ENCODE results near the gene TBX2. TPM values are rescaled to one million over a fixed set of nuclear protein-coding genes. Genes with fewer than 3 reads are reported as not detected.
A peak's percentile ranks its signal among the peaks of the same experiment; 100 is the strongest.

Gene TBX2
- total RNA-seq, 3 donors from 2014 or later = 6.6 to 9.0 (median 8.2) TPM

DNA sequence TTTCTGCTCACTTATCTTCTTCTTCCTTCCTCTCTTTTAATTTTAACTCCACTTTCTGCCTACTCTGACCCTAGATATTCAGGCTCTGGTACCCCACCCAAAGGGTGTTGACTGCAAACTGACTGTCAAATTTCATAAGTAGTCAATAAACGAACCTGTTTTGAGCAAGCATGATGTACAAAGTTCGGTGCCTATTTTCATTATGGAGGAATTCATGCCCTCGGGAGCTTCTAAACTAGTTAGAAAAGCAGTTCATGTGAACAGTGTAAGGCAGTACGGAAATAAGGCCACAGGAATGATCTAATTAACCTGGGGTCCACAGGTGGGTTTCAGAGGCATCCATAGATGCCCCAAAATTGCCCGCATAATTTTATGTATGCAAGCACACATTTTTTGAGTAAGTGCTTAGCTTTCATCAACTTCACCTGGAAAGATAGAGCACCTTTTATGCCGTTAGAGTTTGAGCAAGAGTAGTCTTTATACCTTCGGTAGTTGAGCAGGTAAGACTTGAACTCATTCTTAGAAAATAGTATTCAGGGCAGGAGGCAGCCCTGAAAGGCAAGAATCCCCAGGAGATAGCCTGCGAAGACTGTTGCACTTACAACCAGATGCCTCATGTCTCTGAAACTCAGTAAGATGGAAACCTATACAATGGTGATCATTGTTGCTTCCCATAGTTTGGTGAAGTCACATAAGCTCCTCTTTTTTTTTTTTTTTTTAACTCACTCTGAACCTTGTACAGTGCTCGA lies 36.6 kb upstream of the TBX2 start:
- intact Hi-C loops (cut with DNase I, micrococcal nuclease) = no loop called here
- no peak overlapping the region for H3K4me3 ChIP-seq
- H3K9me3 ChIP-seq = no peaks in the 10 kb centered on the region
- no peaks in the 10 kb centered on the region for H3K36me3 ChIP-seq (ENCODE audit: low read depth)
- TF ChIP-seq CTCF (IDR thresholded peaks at IDR 0.05) = no peak
- DNase-seq = no peak
- no peaks in the 10 kb centered on the region for H3K4me1 ChIP-seq (ENCODE audit: low read depth)
- no peak for ATAC-seq

- no peaks in the 10 kb centered on the region for H3K9me3 ChIP-seq
- intact Hi-C loops (cut with DNase I, micrococcal nuclease) = no loop called here
- no peak for TF ChIP-seq CTCF (IDR thresholded peaks at IDR 0.05)
- ATAC-seq (no peak), DNase-seq (no peak)
- no peaks in the 10 kb centered on the region for H3K4me1 ChIP-seq (ENCODE audit: low read depth)
- H3K4me3 ChIP-seq = no peak overlapping the region
- no peaks in the 10 kb centered on the region for H3K36me3 ChIP-seq (ENCODE audit: low read depth)
Observed at GRCh38 chr17:61363601-61364462, 35.8 kb upstream of the TBX2 start.

DNA sequence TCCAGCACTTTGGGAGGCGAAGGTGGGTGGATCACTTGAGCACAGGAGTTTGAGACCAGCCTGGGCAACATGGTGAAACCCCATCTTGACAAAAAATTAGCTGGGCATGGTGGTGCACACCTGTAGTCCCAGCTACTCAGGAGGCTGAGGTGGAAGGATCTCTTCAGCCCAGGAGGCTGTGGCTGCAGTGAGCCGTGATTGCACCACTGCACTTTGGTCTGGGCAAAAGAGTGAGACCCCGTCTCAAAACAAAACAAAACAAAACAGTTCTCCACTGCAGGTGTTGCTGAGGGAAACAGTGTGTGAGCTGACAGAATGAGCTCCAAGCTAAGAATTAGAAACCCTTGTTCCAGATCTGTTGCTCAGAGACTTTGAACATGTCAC lies 35.2 kb upstream of the TBX2 start:
- no peaks in the 10 kb centered on the region for H3K36me3 ChIP-seq (ENCODE audit: low read depth)
- no peak for ATAC-seq
- TF ChIP-seq CTCF (IDR thresholded peaks at IDR 0.05) = no peak
- H3K9me3 ChIP-seq = no peaks in the 10 kb centered on the region
- no peaks in the 10 kb centered on the region for H3K4me1 ChIP-seq (ENCODE audit: low read depth)
- H3K4me3 ChIP-seq = no peak overlapping the region
- intact Hi-C loops (cut with DNase I, micrococcal nuclease) = no loop called here
- no peak for DNase-seq

DNA sequence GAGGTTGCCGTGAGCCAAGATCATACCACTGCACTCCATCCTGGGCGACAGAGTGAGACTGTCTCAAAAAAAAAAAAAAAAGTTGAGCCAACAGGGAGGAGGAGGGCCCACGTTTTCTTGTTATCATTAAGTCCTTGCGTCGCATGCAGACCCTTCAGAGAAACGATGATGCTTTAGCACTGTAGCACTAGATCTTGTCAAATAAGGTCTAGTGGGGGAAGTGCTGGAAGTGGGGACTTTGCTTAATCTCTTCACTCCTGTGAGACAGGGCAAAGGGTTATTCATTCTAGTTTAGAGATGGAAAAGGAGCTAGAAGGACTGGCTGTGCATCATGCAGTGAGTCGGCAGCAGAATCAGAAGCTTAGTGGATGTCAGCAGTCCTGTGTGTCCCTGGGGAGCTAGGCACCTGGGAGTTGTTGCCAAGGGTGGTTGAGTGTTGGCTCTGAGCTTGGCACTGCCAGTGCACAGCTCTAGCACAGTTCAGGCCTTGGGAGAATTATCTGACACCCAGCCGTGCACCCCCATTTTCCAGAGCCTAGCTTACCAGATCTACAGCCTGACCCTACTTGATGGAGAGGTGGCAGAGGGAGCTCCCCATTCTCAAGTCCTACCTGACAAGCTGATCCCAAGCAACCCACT lies 33.4 kb upstream of the TBX2 start:
- no peak overlapping the region for H3K4me3 ChIP-seq
- TF ChIP-seq CTCF (IDR thresholded peaks at IDR 0.05) = no peak
- no peak for DNase-seq
- no peak for ATAC-seq
- no peaks in the 10 kb centered on the region for H3K9me3 ChIP-seq
- intact Hi-C loops (cut with DNase I, micrococcal nuclease) = no loop called here
- no peaks in the 10 kb centered on the region for H3K36me3 ChIP-seq (ENCODE audit: low read depth)
- no peaks in the 10 kb centered on the region for H3K4me1 ChIP-seq (ENCODE audit: low read depth)

DNA sequence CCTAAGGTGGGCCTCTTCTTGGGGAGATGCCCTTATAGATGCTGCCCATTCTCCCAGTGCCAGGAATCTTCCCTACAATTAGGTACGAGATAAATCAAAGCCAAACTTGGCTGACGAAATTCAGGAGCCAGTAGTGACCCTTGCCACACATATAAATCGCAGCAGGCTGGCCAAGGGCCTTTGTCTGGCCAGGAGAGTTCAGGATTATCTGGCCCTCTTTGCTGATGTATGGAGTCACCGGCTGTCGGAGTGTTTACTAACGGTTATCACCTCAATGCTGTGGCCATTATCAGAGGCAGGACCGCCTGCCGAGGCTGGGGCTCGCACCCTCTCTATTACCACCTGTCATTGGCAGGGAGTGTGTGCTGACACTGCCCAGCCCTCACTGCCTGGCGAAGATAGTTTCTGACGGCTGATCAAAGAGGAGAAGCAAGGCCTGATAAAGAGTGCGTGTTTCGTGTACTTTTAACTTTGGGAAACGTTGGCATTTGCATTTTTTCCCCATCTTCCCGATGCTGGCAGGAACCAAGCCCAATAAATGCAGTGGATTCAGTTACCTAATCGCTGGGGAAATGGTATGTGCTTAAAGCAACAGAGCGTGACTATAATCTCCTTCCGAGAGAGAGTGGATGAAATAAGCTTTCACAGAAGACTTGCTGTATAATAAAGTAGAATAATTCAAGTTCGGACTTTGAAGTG lies 32.8 kb upstream of the TBX2 start:
- TF ChIP-seq CTCF (IDR thresholded peaks at IDR 0.05) = no peak
- DNase-seq = no peak
- no peaks in the 10 kb centered on the region for H3K9me3 ChIP-seq

More for the DNA sequence above, 32.8 kb upstream of the TBX2 start:
- Histone ChIP-seq H3K36me3 (ENCODE audit: low read depth) (no peaks in the 10 kb centered on the region), H3K4me3 (no peak overlapping the region), H3K4me1 (ENCODE audit: low read depth) (no peaks in the 10 kb centered on the region)
- intact Hi-C loops (cut with DNase I, micrococcal nuclease) = no loop called here
- ATAC-seq = peak; percentile 61
